ENCODE data around the gene RANBP17.

DNA sequence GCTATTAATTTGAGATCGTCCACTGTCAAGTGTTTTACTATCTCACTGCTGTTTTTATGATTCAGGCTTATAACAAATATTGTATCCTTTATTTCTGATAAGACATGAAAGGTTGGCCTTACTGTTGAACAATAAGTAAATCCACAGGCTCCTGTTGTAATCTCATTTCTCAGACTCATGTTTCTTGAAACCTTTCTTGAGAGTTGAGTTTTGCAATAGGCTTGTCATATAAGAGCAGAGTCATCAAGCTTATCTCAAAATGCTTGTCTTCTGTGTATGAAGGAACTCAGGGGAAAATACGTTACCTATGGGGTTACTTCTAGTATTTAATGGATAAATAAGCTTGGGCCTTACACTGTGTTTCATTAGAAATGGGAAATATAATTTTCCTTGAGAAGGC lies 438.0 kb downstream of the RANBP17 start:
- TF ChIP-seq, protein P1, sequence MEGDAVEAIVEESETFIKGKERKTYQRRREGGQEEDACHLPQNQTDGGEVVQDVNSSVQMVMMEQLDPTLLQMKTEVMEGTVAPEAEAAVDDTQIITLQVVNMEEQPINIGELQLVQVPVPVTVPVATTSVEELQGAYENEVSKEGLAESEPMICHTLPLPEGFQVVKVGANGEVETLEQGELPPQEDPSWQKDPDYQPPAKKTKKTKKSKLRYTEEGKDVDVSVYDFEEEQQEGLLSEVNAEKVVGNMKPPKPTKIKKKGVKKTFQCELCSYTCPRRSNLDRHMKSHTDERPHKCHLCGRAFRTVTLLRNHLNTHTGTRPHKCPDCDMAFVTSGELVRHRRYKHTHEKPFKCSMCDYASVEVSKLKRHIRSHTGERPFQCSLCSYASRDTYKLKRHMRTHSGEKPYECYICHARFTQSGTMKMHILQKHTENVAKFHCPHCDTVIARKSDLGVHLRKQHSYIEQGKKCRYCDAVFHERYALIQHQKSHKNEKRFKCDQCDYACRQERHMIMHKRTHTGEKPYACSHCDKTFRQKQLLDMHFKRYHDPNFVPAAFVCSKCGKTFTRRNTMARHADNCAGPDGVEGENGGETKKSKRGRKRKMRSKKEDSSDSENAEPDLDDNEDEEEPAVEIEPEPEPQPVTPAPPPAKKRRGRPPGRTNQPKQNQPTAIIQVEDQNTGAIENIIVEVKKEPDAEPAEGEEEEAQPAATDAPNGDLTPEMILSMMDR (IDR thresholded peaks at IDR 0.05; ENCODE audit: low read depth, low read length, poor library complexity, severe bottlenecking) = no peak
- no peak for TF ChIP-seq EZH2phosphoT487 (IDR thresholded peaks at IDR 0.05; ENCODE audit: borderline replicate concordance, low read length)

Data from DOHH2 (cell line).